ENCODE data around the gene VPS35. TPM values are rescaled to one million over a fixed set of nuclear protein-coding genes. Genes with fewer than 3 reads are reported as not detected.

VPS35 gene
- polyA plus RNA-seq, 2 of the 4 experiments (the other 2 are of a cell fraction): 82.3 to 85.5 TPM

DNA sequence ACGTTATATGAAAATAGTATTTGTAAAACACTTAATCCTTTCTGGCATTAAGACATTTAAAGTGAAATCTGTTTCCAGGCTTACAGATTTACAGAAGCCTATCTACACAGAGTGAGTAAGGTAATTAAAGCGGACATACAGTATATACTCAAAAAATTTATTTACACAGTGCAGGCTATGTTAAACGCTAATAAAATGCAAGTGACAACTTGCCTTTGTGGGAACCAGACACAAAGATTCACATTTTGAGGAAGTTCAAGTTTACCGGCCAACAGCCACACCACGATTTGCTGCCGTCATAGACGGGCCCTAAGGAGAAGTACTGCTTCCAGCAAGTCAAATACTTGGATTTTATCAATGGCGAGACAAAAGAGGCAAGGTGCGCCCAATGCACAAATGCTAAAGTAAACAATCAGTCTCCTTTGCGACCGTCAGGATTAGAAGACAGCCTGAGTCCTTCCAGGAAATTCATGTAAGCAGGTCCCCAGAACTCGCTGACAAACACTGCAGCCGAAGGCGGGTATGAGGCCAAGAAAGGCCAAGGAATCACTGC, 801 bp downstream of the VPS35 start:
- ChIA-PET CTCF (no interaction called here), POLR2A (no interaction called here)
- Histone ChIP-seq H3K9me3 (no peaks in the 10 kb centered on the region), H3K4me1 (peaks cover 37% of the 10 kb centered on the region), H3K4me2 (peak overlapping the region; percentile 81), H3K4me3 (peak overlapping the region; percentile 58), H3K27ac (peak overlapping the region; percentile 92 to 93)
- ATAC-seq: no peak
- no peak for FAIRE-seq
- DNase-seq (ENCODE audit: low read depth in 1 of 2, low spot score in 1 of 2): no peak
- TF ChIP-seq KDM5A (IDR thresholded peaks at IDR 0.05): no peak
- TF ChIP-seq ZSCAN20 (CRISPR knock-in tag; IDR thresholded peaks at IDR 0.05): no peak
- TF ChIP-seq RFX5 (IDR thresholded peaks at IDR 0.05): no peak
- no peak for TF ChIP-seq EP300 (IDR thresholded peaks at IDR 0.05)
- no peak for TF ChIP-seq EHF (CRISPR knock-in tag; IDR thresholded peaks at IDR 0.05)
- TF ChIP-seq EHMT2 (IDR thresholded peaks at IDR 0.05; ENCODE audit: low read depth): no peak
- TF ChIP-seq, protein P1, sequence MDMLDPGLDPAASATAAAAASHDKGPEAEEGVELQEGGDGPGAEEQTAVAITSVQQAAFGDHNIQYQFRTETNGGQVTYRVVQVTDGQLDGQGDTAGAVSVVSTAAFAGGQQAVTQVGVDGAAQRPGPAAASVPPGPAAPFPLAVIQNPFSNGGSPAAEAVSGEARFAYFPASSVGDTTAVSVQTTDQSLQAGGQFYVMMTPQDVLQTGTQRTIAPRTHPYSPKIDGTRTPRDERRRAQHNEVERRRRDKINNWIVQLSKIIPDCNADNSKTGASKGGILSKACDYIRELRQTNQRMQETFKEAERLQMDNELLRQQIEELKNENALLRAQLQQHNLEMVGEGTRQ (IDR thresholded peaks at IDR 0.05): no peak
- TF ChIP-seq FOSL2 (IDR thresholded peaks at IDR 0.05): no peak
- no peak for TF ChIP-seq FOSL2 (CRISPR knock-in tag; IDR thresholded peaks at IDR 0.05)
- TF ChIP-seq CHD4 (IDR thresholded peaks at IDR 0.05; ENCODE audit: borderline replicate concordance): no peak
- TF ChIP-seq, protein P2, sequence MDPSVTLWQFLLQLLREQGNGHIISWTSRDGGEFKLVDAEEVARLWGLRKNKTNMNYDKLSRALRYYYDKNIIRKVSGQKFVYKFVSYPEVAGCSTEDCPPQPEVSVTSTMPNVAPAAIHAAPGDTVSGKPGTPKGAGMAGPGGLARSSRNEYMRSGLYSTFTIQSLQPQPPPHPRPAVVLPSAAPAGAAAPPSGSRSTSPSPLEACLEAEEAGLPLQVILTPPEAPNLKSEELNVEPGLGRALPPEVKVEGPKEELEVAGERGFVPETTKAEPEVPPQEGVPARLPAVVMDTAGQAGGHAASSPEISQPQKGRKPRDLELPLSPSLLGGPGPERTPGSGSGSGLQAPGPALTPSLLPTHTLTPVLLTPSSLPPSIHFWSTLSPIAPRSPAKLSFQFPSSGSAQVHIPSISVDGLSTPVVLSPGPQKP (IDR thresholded peaks at IDR 0.05; ENCODE audit: low read depth, low read length): no peak
- TF ChIP-seq SMC3 (IDR thresholded peaks at IDR 0.05): no peak
- no peak for TF ChIP-seq NPAS2 (CRISPR knock-in tag; IDR thresholded peaks at IDR 0.05; ENCODE audit: borderline replicate concordance)
- TF ChIP-seq CTCF (IDR thresholded peaks at IDR 0.05): no peak
- TF ChIP-seq GATA3 (IDR thresholded peaks at IDR 0.05; ENCODE audit: borderline replicate concordance): no peak
- TF ChIP-seq PBX3 (IDR thresholded peaks at IDR 0.05): no peak
- no peak for TF ChIP-seq CBX8 (IDR thresholded peaks at IDR 0.05)
- no peak for TF ChIP-seq HOXB13 (CRISPR knock-in tag; IDR thresholded peaks at IDR 0.05; ENCODE audit: low read depth)
- no peak for TF ChIP-seq RAD21 (conservative IDR thresholded peaks at IDR 0.05 in 1 of 2, IDR thresholded peaks at IDR 0.05 in 1 of 2)
- no peak for TF ChIP-seq CEBPB (IDR thresholded peaks at IDR 0.05)
- 8% methylated on average over 11 of the region's 14 CpGs for WGBS (ENCODE audit: missing lambda C conversion rate)

DNA sequence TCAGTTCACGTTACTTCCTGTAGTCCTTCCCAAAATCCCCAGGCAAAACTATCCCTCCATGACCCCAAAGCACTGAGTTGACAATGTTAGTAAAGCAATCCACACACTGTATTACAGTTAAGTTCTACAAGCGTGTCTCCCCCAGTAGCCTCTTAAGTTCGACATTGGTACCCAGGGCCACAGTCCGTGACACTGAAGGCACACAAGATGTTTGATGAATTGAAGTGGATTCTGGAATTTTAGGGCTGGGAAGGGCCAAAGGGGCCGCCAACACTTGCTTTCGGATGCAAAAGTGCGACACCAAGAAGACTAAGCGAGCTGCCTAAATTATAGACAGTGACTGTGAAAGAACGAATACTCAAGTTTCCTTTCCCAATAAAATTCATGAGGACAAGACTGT, 1.5 kb downstream of the VPS35 start:
- ATAC-seq: no peak
- TF ChIP-seq, protein P3, sequence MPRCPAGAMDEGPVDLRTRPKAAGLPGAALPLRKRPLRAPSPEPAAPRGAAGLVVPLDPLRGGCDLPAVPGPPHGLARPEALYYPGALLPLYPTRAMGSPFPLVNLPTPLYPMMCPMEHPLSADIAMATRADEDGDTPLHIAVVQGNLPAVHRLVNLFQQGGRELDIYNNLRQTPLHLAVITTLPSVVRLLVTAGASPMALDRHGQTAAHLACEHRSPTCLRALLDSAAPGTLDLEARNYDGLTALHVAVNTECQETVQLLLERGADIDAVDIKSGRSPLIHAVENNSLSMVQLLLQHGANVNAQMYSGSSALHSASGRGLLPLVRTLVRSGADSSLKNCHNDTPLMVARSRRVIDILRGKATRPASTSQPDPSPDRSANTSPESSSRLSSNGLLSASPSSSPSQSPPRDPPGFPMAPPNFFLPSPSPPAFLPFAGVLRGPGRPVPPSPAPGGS (IDR thresholded peaks at IDR 0.05): no peak
- no peak for TF ChIP-seq KDM1A (IDR thresholded peaks at IDR 0.05; ENCODE audit: low read depth)
- TF ChIP-seq HDAC2 (IDR thresholded peaks at IDR 0.05): no peak
- TF ChIP-seq MYC (IDR thresholded peaks at IDR 0.05; ENCODE audit: borderline replicate concordance, low read length): no peak
- no peak for TF ChIP-seq CBX8 (IDR thresholded peaks at IDR 0.05)
- no peak for TF ChIP-seq ZC3H11A (IDR thresholded peaks at IDR 0.05)
- no peak for TF ChIP-seq JUNB (IDR thresholded peaks at IDR 0.05)
- no peak for TF ChIP-seq PHF8 (IDR thresholded peaks at IDR 0.05; ENCODE audit: borderline replicate concordance, low read depth)
- ChIA-PET POLR2A (no interaction called here), CTCF (no interaction called here)
- peak overlapping the region; percentile 81 for H3K4me2 ChIP-seq
- FAIRE-seq: no peak
- H3K4me3 ChIP-seq: peak overlapping the region; percentile 58
- H3K4me1 ChIP-seq: peaks cover 37% of the 10 kb centered on the region
- WGBS (ENCODE audit: missing lambda C conversion rate): 86% methylated on average over 9 of the region's 9 CpGs
- H3K27ac ChIP-seq: no peak overlapping the region
- DNase-seq (ENCODE audit: low read depth in 1 of 2, low spot score in 1 of 2): no peak
- no peaks in the 10 kb centered on the region for H3K9me3 ChIP-seq

Measured in A549 (cell line).